ENCODE results near the gene FREM1.

The FREM1 gene

DNA sequence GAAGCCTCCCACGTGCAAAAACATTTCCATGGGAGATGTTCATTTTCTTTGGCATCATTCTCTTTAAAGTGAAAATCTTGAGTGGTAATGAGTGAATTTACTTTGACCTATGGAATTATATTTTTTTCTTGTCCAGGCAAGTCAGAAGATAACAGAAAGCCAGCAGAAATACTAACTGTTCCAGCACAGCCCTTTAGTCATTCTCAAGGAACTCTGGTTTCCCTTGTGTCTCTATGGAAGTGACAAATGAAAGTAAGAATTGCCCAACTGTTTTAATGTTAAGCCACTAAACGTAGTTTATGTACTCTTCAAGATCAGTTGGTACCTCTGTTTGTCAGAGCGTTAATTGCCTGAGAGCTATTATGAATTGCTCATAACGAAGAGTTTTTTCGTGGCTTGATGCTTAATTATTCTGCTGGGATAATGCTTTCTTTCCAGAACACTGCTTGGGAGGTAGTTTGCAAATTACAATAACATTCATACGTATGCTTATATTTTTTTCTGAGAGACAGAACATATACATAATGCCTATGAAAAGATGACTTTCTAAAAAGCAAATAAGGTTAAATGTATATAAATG lies 103.2 kb downstream of the FREM1 start:
- DNase-seq = no peak

- no peak for DNase-seq
Observed at GRCh38 chr9:14799030-14799429, 111.2 kb downstream of the FREM1 start.

GRCh38 chr9:14797435-14797834 lies 112.8 kb downstream of the FREM1 start:
- DNase-seq = no peak

- no peak for DNase-seq
Observed at GRCh38 chr9:14793389-14793788, 116.8 kb downstream of the FREM1 start.

DNA sequence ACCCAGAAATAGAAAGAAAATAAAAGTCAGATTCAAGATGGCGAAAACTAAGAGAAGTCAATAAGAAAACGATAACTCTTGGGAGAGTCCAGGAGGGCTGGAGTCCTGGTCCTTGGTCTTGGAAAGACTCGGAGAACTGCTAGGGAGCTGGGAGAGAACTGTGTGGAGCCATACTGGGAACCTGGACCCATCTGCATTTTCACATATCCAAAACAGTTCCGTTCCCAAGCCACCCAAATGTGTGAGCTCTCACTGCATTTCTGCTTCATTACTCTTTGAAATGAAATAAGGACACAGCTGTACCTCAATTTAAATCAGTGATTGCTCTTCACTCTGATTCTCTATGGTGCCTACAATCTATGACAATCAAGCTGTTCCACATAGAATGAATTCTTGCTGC lies 119.6 kb downstream of the FREM1 start:
- DNase-seq = no peak

DNA sequence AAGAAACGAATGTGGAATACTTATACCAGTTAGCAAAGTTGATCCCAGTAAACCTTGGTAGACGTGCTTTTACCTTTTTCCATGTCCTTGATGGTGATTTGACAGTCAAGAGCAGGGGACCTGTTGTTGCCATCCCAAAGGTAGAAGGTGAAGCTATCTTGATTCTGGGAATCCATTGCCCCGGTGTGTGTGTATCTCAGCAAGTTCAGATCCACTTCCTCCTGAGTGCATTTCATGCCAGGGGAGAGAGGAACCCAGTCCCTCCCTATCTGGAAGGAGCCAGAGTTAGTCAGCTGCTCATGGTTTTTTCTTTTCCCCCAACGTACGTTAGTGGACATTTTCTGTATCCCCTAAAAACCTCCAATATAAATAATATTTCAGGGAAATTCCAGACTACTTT lies 121.4 kb downstream of the FREM1 start:
- no peak for DNase-seq

DNA sequence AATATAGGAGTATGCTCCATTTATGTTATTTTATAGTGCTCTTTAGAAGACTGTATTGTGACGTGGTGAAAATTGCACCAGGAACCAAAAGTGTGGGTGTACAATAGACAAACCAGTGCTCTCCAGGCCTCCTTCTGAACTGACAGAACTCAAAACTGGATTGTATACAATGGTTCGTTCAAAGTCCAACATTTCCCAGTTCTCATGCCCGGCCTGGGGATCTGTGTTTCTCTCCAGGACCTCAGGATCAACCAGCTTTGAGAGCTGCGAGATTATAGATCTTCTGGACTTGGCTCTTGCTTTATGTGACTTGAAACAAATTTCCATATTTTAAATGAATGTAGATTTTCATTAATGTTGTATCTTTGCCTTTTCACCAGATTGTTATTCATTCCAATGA lies 126.9 kb downstream of the FREM1 start:
- DNase-seq = no peak

- DNase-seq = no peak
Observed at GRCh38 chr9:14782286-14783051, 127.8 kb downstream of the FREM1 start.

- DNase-seq = no peak
Observed at GRCh38 chr9:14780693-14781092, 129.5 kb downstream of the FREM1 start.

DNA sequence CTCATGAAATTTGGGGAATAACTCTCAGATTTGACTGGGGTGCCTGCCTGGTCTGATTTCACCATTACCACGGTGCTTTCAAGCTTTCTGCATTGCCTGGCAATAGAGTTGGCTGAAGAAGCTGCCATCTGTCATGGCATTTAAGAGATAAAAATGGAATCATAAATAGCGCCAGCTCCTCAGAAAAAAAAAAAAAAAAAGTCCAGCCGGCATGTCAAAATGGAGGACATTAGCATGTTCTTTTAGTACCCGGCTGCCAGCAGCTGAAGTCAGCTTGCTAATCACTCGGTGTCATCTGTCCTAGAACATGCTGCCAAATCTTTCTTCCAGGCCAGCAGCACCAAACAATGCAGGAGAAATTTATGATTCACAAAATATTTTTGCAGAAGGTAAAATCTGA lies 130.0 kb downstream of the FREM1 start:
- no peak for DNase-seq

GRCh38 chr9:14779566-14780022 lies 130.6 kb downstream of the FREM1 start:
- no peak for DNase-seq

GRCh38 chr9:14778565-14778964 lies 131.7 kb downstream of the FREM1 start:
- DNase-seq = no peak

GRCh38 chr9:14775917-14776316 lies 134.3 kb downstream of the FREM1 start:
- DNase-seq = no peak

DNA sequence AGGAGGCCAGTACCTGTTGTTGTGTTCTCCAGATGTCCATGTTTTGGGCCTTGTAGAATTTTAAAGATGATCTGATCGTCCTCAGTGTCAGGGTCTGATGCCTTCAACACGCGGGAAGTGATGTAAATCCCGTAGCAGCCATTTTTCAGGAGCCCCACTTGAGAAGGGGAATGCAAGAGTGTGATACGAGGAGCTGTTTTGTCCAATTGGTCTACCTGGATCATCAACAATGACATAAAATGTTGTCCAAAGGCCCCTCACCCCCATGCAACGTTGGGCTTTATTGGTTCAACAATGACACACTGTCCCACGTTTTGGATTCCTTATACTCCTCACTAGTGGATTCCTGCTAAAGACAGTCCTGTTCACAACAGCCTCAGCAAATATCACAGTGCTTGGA lies 139.6 kb downstream of the FREM1 start:
- no peak for DNase-seq

GRCh38 chr9:14769230-14769571 lies 141.0 kb downstream of the FREM1 start:
- DNase-seq = no peak

DNA sequence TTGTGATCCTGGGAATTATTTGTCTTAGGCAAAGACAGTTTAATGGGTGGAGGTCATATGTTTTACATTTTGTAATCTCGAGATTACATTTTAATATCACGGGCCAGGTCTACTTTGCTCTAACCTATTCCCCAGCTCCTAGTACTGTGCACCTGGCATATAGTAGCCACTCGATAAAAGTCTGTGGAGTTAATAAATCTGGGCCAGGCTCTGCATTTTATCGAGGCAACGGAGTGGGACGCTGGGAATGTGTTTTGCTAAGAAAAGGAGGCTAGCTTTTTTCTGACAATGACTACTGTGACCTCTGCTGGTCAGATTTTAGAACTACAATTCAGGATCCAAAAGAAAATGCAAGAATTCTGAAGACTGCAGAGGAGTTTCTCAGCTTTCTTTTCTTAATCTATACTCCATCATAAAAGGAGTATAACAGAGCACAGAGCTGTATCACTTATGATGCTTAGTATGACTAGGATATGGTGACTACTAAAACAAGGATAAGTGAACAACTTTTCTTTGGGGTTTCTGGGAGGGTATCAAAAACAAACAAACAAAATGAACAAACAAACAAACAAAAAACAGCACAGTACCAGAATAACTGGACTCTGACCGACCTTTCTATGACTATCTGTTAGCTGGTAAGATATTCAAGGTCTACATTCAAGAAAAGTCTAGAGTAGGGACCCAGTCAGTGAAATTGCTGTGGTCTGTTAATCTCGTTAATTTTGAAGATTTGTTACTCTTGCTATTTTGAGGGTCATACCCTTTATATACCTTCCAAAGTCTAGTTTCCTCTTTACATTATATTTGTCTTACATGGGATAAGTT lies 141.6 kb downstream of the FREM1 start:
- DNase-seq = no peak

GRCh38 chr9:14766299-14766698 lies 143.9 kb downstream of the FREM1 start:
- no peak for DNase-seq

DNA sequence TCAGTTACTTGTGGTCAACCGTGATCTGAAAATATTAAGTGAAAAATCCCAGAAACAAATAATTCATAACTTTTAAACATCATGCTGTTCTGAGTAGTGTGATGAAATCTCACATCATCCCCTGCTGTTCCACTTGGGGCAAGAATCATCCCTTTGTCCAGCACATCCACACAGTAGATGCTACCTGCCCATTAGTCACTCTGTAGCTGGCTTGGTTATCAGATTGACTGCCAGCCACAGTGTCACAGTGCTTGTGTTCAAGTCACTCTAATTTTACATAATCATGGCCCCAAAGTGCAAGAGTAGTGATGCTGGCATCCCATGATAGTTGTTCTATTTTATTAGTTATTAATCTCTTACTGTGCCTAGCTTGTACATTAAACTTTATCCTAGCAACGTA lies 148.6 kb downstream of the FREM1 start:
- no peak for DNase-seq

DNA sequence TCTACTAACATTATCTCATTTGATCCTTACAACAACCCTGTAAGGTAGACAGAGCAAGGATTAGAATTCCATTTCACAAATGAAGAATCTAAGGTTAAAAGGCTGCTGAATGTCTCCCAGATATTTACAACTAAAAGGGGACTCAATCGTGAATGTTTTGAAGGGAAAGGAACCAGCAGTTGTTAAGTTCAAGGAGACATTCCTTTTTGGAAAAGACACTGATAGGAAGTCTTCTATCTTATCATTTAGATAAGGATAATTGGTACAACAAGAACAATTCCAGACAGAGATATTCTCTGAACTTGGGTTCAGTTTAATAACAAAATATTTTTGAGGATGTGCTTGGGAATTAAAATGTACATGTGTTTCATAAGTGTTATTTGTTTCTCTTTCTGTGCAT lies 150.2 kb downstream of the FREM1 start:
- DNase-seq = no peak

DNA sequence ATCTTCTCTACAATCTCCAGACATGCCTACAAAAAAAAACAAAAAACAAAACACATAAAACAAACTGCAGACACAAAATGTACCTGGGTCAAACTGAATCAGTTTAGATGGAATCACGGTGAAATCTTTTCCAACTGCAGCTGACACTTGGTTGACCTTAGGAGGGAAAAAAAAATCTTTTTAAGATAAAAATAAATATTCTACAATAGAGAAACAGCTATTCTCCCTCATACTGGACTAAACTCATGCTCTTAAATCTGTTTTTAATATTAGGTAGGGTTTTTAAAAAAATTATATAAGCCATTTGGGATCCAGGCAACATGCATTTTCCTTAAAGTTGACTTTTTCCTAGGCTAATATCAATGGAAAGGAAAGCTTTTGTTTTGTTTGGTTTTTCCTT lies 153.9 kb downstream of the FREM1 start:
- DNase-seq = no peak

GRCh38 chr9:14752871-14753270 lies 157.4 kb downstream of the FREM1 start:
- DNase-seq = no peak

DNA sequence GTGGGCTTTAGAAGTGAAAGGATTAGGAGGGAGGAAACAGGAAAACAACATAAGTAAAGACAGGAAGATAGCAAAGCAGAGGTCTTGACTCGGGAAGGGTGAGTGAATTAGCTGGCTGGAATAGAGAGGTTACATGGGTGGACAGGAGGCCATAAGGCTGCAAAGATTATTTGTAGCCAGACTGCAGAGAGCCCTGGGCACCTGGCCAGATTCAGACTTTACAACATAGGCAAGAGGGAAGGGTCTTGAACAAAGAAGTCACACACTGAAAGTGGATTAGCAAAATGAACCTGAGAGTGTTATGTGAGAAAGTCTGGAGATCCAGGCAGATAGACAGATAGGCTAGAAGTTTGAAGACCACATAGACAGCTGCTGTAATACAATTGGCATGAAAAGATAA lies 158.0 kb downstream of the FREM1 start:
- no peak for DNase-seq

- DNase-seq = no peak
Observed at GRCh38 chr9:14750821-14751220, 159.4 kb downstream of the FREM1 start.

GRCh38 chr9:14749741-14750211 lies 160.5 kb downstream of the FREM1 start:
- no peak for DNase-seq

All from 8988T (cell line).